SK-N-SH treated with all-trans-retinoic acid at 6 μM for 48 hours (cell line): ENCODE results near the gene GGT7.

Source experiments
- BACH2 ChIP-seq: fragments of 250-450 bp; sonication (Bioruptor Pico); IDR thresholded peaks from 2 replicates; pipeline ENCODE4 v1.9.0; 2021; ENCODE audit warnings: mild to moderate bottlenecking, borderline replicate concordance
- OSR1 ChIP-seq: fragments of 250-450 bp; sonication (Bioruptor Pico); IDR thresholded peaks from 2 replicates; pipeline ENCODE4 v1.8.0; 2022; ENCODE audit warnings: moderate library complexity, mild to moderate bottlenecking, inconsistent platforms
- POU6F1 ChIP-seq: fragments of 250-450 bp; sonication (Bioruptor Pico); IDR thresholded peaks from 2 replicates; pipeline ENCODE4 v1.8.0; 2021; ENCODE audit warnings: low read depth, mild to moderate bottlenecking, moderate library complexity, borderline replicate concordance
- ZFP30 ChIP-seq: fragments of 450-650 bp; formaldehyde crosslinking; IDR thresholded peaks from 2 replicates; pipeline ENCODE4 v1.5.0; 2022; ENCODE audit warnings: mild to moderate bottlenecking, moderate library complexity

- TF ChIP-seq POU6F1 (no peak), OSR1 (CRISPR knock-in tag) (no peak), ZFP30 (CRISPR knock-in tag) (no peak), BACH2 (CRISPR knock-in tag) (no peak)
These were observed 9.9 kb downstream of the GGT7 start for GRCh38 chr20:34862724-34863123.
